H1 (cell line): ENCODE results near the gene SMAGP. TPM values are rescaled to one million over a fixed set of nuclear protein-coding genes. Genes with fewer than 3 reads are reported as not detected.

Source experiments
- CTCF ChIA-PET: fragments of 300-600 bp; sonication (Branson Sonifier 250); formaldehyde crosslinking; loops from one replicate; lab custom pipeline; 2021; ENCODE audit not compliant: partially characterized antibody; lab: Charles Lee
- POLR2A ChIA-PET: fragments of 300-600 bp; sonication (Branson Sonifier 250); formaldehyde crosslinking; loops from one replicate; lab custom pipeline; 2021; ENCODE audit warnings: inconsistent platforms; ENCODE audit not compliant: partially characterized antibody; lab: Charles Lee
- DNase-seq, 2 experiments: peaks; one replicate each; pipeline versions ENCODE4 v3.0.0 to v3.0.0-alpha.2; 2010 to 2022; ENCODE audit warnings: low spot score in 2 of 2, low read depth in 1 of 2, mixed read lengths in 1 of 2
- FAIRE-seq: peaks from 2 replicates; lab custom pipeline; 2011; peaks lifted over from hg19 to GRCh38; lab: Jason Lieb, UNC
- H2AFZ ChIP-seq: 2 replicates; pipeline ENCODE4 v1.8.1; 2012; ENCODE audit warnings: low read length, inconsistent platforms
- H2AK5ac ChIP-seq: 2 replicates; pipeline ENCODE4 v1.6.1; 2013; ENCODE audit warnings: low read depth, low read length
- H2BK120ac ChIP-seq: replicated peaks from 2 replicates; pipeline ENCODE3; 2013; ENCODE audit warnings: low read depth, low read length, inconsistent platforms
- H2BK12ac ChIP-seq: 2 replicates; pipeline ENCODE4 v1.6.1; 2013; ENCODE audit warnings: low read depth, low read length
- H2BK15ac ChIP-seq: 2 replicates; pipeline ENCODE4 v1.6.1; 2013; ENCODE audit warnings: low read length
- H2BK20ac ChIP-seq: 2 replicates; pipeline ENCODE4 v1.6.1; 2013; ENCODE audit warnings: low read length
- H2BK5ac ChIP-seq: 2 replicates; pipeline ENCODE4 v1.6.1; 2013; ENCODE audit warnings: low read depth, low read length
- H3K14ac ChIP-seq: 2 replicates; pipeline ENCODE4 v1.6.1; 2013; ENCODE audit warnings: inconsistent platforms; ENCODE audit not compliant: insufficient read length
- H3K18ac ChIP-seq: 2 replicates; pipeline ENCODE4 v1.6.1; 2013; ENCODE audit warnings: low read length; ENCODE audit errors: extremely low read depth
- H3K23ac ChIP-seq: 2 replicates; pipeline ENCODE4 v1.6.1; 2013; ENCODE audit warnings: inconsistent platforms; ENCODE audit not compliant: insufficient read length
- H3K23me2 ChIP-seq: 2 replicates; pipeline ENCODE4 v1.6.1; 2013; ENCODE audit warnings: low read depth, low read length
- H3K27ac ChIP-seq: 2 replicates; pipeline ENCODE4 v1.6.1; 2011; ENCODE audit warnings: low read depth, low read length, inconsistent platforms
- H3K27me3 ChIP-seq, 4 experiments: replicated peaks in 1 of 4; 1 replicate in 1 of 4; 2 replicates in 3 of 4; pipeline versions ENCODE4 v1.6.1 to v1.8.1; 2011 to 2013; ENCODE audit warnings: low read length in 3 of 4, mild to moderate bottlenecking in 3 of 4, inconsistent platforms in 2 of 4, mixed read lengths in 2 of 4, moderate library complexity in 1 of 4; ENCODE audit not compliant: control insufficient read depth in 3 of 4, insufficient read depth in 3 of 4; ENCODE audit errors: extremely low read depth in 1 of 4
- H3K36me3 ChIP-seq, 4 experiments: 2 replicates each; pipeline versions ENCODE4 v1.6.1 to v1.8.1; 2011 to 2013; ENCODE audit warnings: mild to moderate bottlenecking in 4 of 4, low read length in 3 of 4, moderate library complexity in 2 of 4, control low read depth in 1 of 4, inconsistent platforms in 1 of 4; ENCODE audit not compliant: insufficient read depth in 4 of 4, control insufficient read depth in 2 of 4
- H3K4ac ChIP-seq: replicated peaks from 2 replicates; pipeline ENCODE3; 2013; ENCODE audit warnings: low read length, low read depth, mixed read lengths, inconsistent platforms; ENCODE audit not compliant: insufficient read length
- H3K4me1 ChIP-seq, 4 experiments: replicated peaks in 1 of 4; 1 replicate in 1 of 4; 2 replicates in 3 of 4; pipeline versions ENCODE4 v1.6.1 to v1.8.1; 2011 to 2013; ENCODE audit warnings: low read length in 3 of 4, inconsistent platforms in 2 of 4, mixed read lengths in 1 of 4; ENCODE audit not compliant: insufficient read depth in 4 of 4, control insufficient read depth in 3 of 4
- H3K4me2 ChIP-seq, 2 experiments: 2 replicates each; pipeline versions ENCODE4 v1.6.1 to v1.8.1; 2011 to 2013; ENCODE audit warnings: low read depth in 2 of 2, low read length in 2 of 2, control low read depth in 1 of 2, inconsistent platforms in 1 of 2, mild to moderate bottlenecking in 1 of 2; ENCODE audit not compliant: insufficient read depth in 1 of 2
- H3K4me3 ChIP-seq, 4 experiments: fragments of 200-600, 300-600 bp in 1 of 4; sonication (generic), shearing (Covaris generic), sonication (Bioruptor Twin) in 1 of 4; 2 replicates each; pipeline versions ENCODE4 v1.5.1 to v1.8.1; 2011 to 2016; ENCODE audit warnings: low read length in 4 of 4, low read depth in 3 of 4, control low read depth in 2 of 4, inconsistent platforms in 2 of 4, mild to moderate bottlenecking in 2 of 4, mixed read lengths in 1 of 4, moderate library complexity in 1 of 4; ENCODE audit not compliant: insufficient read depth in 2 of 4; ENCODE audit errors: extremely low read depth in 1 of 4
- H3K56ac ChIP-seq: replicated peaks from 2 replicates; pipeline ENCODE3; 2013; ENCODE audit warnings: low read depth, mild to moderate bottlenecking, mixed read lengths, low read length, inconsistent platforms; ENCODE audit not compliant: insufficient read length
- H3K79me1 ChIP-seq: 2 replicates; pipeline ENCODE4 v1.6.1; 2013; ENCODE audit warnings: low read depth, low read length, control low read depth
- H3K79me2 ChIP-seq, 2 experiments: 2 replicates each; pipeline versions ENCODE4 v1.6.1 to v1.8.1; 2012 to 2013; ENCODE audit warnings: low read length in 2 of 2, mild to moderate bottlenecking in 2 of 2, inconsistent platforms in 1 of 2; ENCODE audit not compliant: insufficient read depth in 2 of 2, control insufficient read depth in 1 of 2
- H3K9ac ChIP-seq, 4 experiments: replicated peaks in 1 of 4; 1 replicate in 1 of 4; 2 replicates in 3 of 4; pipeline versions ENCODE4 v1.6.1 to v1.8.1; 2011 to 2013; ENCODE audit warnings: low read depth in 3 of 4, low read length in 3 of 4, control low read depth in 2 of 4, mild to moderate bottlenecking in 2 of 4, moderate library complexity in 2 of 4, inconsistent platforms in 1 of 4; ENCODE audit errors: extremely low read depth in 1 of 4
- H3K9me3 ChIP-seq, 2 experiments: 2 replicates each; pipeline versions ENCODE4 v1.6.1 to v1.8.1; 2012 to 2013; ENCODE audit warnings: mild to moderate bottlenecking in 2 of 2, moderate library complexity in 2 of 2, control low read depth in 1 of 2, inconsistent platforms in 1 of 2, low read depth in 1 of 2, low read length in 1 of 2, mixed read lengths in 1 of 2; ENCODE audit not compliant: insufficient read depth in 2 of 2
- H4K20me1 ChIP-seq, 2 experiments: replicated peaks in 1 of 2; 2 replicates each; pipeline versions ENCODE3 to v1.8.1; 2011 to 2013; ENCODE audit warnings: inconsistent platforms in 2 of 2, low read length in 2 of 2, mild to moderate bottlenecking in 1 of 2; ENCODE audit not compliant: insufficient read depth in 2 of 2, control insufficient read depth in 1 of 2
- H4K5ac ChIP-seq: 2 replicates; pipeline ENCODE4 v1.6.1; 2013; ENCODE audit warnings: low read length, low read depth, mixed read lengths, inconsistent platforms; ENCODE audit not compliant: insufficient read length
- H4K8ac ChIP-seq: 2 replicates; pipeline ENCODE4 v1.8.0; 2013; ENCODE audit warnings: mild to moderate bottlenecking, moderate library complexity, low read length, inconsistent platforms; ENCODE audit not compliant: insufficient read depth; ENCODE audit errors: extremely low read depth
- H4K91ac ChIP-seq: replicated peaks from 2 replicates; pipeline ENCODE3; 2013; ENCODE audit warnings: low read length, mixed read lengths, inconsistent platforms; ENCODE audit not compliant: insufficient read length
- CTCF ChIP-seq, 3 experiments: IDR thresholded peaks; 1 replicate in 2 of 3; 2 replicates in 1 of 3; pipeline versions ENCODE4 v1.5.1 to v1.6.1; 2011; ENCODE audit warnings: low read length in 3 of 3, mild to moderate bottlenecking in 3 of 3, inconsistent platforms in 2 of 3, low read depth in 1 of 3, moderate library complexity in 1 of 3; ENCODE audit not compliant: insufficient read depth in 1 of 3; ENCODE audit errors: control extremely low read depth in 1 of 3
- POLR2AphosphoS5 ChIP-seq: IDR thresholded peaks from 2 replicates; pipeline ENCODE4 v1.6.1; 2011; ENCODE audit warnings: low read depth, low read length
- RAD21 ChIP-seq, 2 experiments: IDR thresholded peaks in 1 of 2; conservative IDR thresholded peaks in 1 of 2; 2 replicates each; pipeline ENCODE4 v1.6.1; 2011; ENCODE audit warnings: low read depth in 2 of 2, low read length in 2 of 2, improper control_type of control experiment in 1 of 2, inconsistent platforms in 1 of 2, mild to moderate bottlenecking in 1 of 2, moderate library complexity in 1 of 2
- WGBS, 2 experiments: shearing (Covaris generic) in 1 of 2; methylation state at CpG; one replicate each; pipeline versions ENCODE4 v1.1.6 to v1.1.7; 2013 to 2015; ENCODE audit warnings: low lambda C conversion rate in 2 of 2, mixed read lengths in 2 of 2, inconsistent platforms in 1 of 2, low coverage in 1 of 2, missing lambda C conversion rate in 1 of 2; ENCODE audit not compliant: insufficient replicate concordance in 2 of 2, insufficient coverage in 1 of 2, insufficient read length in 1 of 2; ENCODE audit errors: extremely low coverage in 1 of 2, missing lambda C conversion rate in 1 of 2; 5-methylcytosine and 5-hydroxymethylcytosine counted together
- polyA plus RNA-seq, 7 experiments: library from polyadenylated mRNA; depleted of rRNA in 3 of 7; stranded (reverse) in 5 of 7; unstranded in 2 of 7; fragments of >200 nt in 5 of 7; fragments of 200-250 nt in 2 of 7; gene quantifications; 1 replicate in 5 of 7; 2 replicates in 1 of 7; 4 replicates in 1 of 7; pipeline versions ENCODE4 v1.2.1 to v1.2.3, GENCODE V29; 2011 to 2013; ENCODE audit warnings: missing spikeins in 2 of 7, mixed read lengths in 2 of 7
- total RNA-seq: library from RNA; stranded (reverse); fragmentation: NEBNext Ultra II Directional; extraction: Animal tissue kit (Norgen Biotek cat#: 25700); gene quantifications from 2 replicates; pipeline ENCODE4 v1.2.1, GENCODE V29; 2021

SMAGP gene
- total and polyA plus RNA-seq, 2 of the 8 experiments (the other 6 are each of a cell fraction or from before 2014, with no cell fraction given), result 9.4 to 12.7 TPM

GRCh38 chr12:51262758-51263177, 7.4 kb downstream of the SMAGP start:
- H4K5ac ChIP-seq, result no peak overlapping the region
- peak; percentile 19 for FAIRE-seq
- peak in 1 of 2 experiments; percentile 77 for DNase-seq
- no peak overlapping the region for H3K9ac ChIP-seq
- H3K9me3 ChIP-seq, result no peaks in the 10 kb centered on the region
- no peak overlapping the region for H4K8ac ChIP-seq
- no peaks in the 10 kb centered on the region for H3K79me2 ChIP-seq
- no peak overlapping the region for H3K4me3 ChIP-seq
- POLR2A ChIA-PET, result interaction anchor here (1.7 kb wide), 1 partner anchor 180 kb away, joined by 7 read pairs; the partner anchor contains the start of gene CSRNP2
- no peak overlapping the region for H2AK5ac ChIP-seq
- no peak overlapping the region for H2BK5ac ChIP-seq
- no peak overlapping the region for H4K91ac ChIP-seq
- no peak overlapping the region for H3K4ac ChIP-seq
- 52% methylated on average over 7 of the region's 7 CpGs; no CpG with 5 or more reads in 1 of the 2 experiments for WGBS, 2 experiments
- no peak overlapping the region for H2BK120ac ChIP-seq
- H3K23me2 ChIP-seq, result no peaks in the 10 kb centered on the region
- H3K4me2 ChIP-seq, result no peak overlapping the region
- no peak overlapping the region for H2AFZ ChIP-seq
- no peak overlapping the region for H3K18ac ChIP-seq
- CTCF ChIA-PET, result interaction anchor here (0.6 to 6.4 kb wide), 20 partner anchors 8 to 1207 kb away, joined by 3 to 82 read pairs (median 4); partner anchors contain the start of genes POU6F1 and SMAGP
- H3K14ac ChIP-seq, result no peak overlapping the region
- H3K27me3 ChIP-seq, result no peaks in the 10 kb centered on the region
- H3K4me1 ChIP-seq, result 0 out of 7 replicates have a peak, but pooled peaks cover 0 to 2% (median 0%) of the 10 kb centered on the region in 4 experiments
- H4K20me1 ChIP-seq, result peaks cover 0 to 1% of the 10 kb centered on the region in 2 experiments
- H2BK20ac ChIP-seq, result no peak overlapping the region
- no peak overlapping the region for H3K56ac ChIP-seq
- H3K27ac ChIP-seq, result no peak overlapping the region
- no peaks in the 10 kb centered on the region for H3K36me3 ChIP-seq
- no peak overlapping the region for H3K23ac ChIP-seq
- TF ChIP-seq RAD21 (IDR thresholded peaks at IDR 0.05 in 1 of 2, conservative IDR thresholded peaks at IDR 0.05 in 1 of 2; ENCODE audit: low read depth in 2 of 2, low read length in 2 of 2) (peak; percentile 48 to 62), POLR2AphosphoS5 (no peak), CTCF (IDR thresholded peaks at IDR 0.05; ENCODE audit: control extremely low read depth in 1 of 3, insufficient read depth in 1 of 3, low read depth in 1 of 3, low read length in 3 of 3) (peak; percentile 57 to 69 (median 65))
- TF ChIP-seq, all 59 proteins: peak for 2
- Histone ChIP-seq H3K79me1 (no peaks in the 10 kb centered on the region), H2BK12ac (no peak overlapping the region), H2BK15ac (no peak overlapping the region)
